Mucosa of stomach (tissue), 1 donor: ENCODE data around the gene HSD11B2.
"Not testable (repeated sequence)": the region's sequence is repeated elsewhere in the genome, so short reads cannot be mapped to it uniquely, and the experiment has no call there.

Experiments
- H3K27me3 ChIP-seq: one replicate; pipeline ENCODE4 v1.7.0; 2013; ENCODE audit warnings: mild to moderate bottlenecking, low read length; ENCODE audit not compliant: control insufficient read depth, insufficient read depth
- H3K36me3 ChIP-seq: one replicate; pipeline ENCODE4 v1.7.0; 2013; ENCODE audit warnings: low read length; ENCODE audit not compliant: control insufficient read depth, insufficient read depth
- H3K4me1 ChIP-seq: one replicate; pipeline ENCODE4 v1.7.0; 2013; ENCODE audit warnings: mild to moderate bottlenecking, low read length; ENCODE audit not compliant: control insufficient read depth, insufficient read depth
- H3K4me3 ChIP-seq: one replicate; pipeline ENCODE4 v1.7.0; 2013; ENCODE audit warnings: low read length
- H3K9ac ChIP-seq: one replicate; pipeline ENCODE4 v1.7.0; 2013; ENCODE audit warnings: mild to moderate bottlenecking, low read length, moderate library complexity
- H3K9me3 ChIP-seq: one replicate; pipeline ENCODE4 v1.7.0; 2013; ENCODE audit warnings: mild to moderate bottlenecking, low read length, moderate library complexity; ENCODE audit not compliant: control insufficient read depth
- donor health status: Pancreatic carcinoma.

HSD11B2 gene

GRCh38 chr16:67409631-67410030 is 21.3 kb upstream of the HSD11B2 start:
- H3K4me1 ChIP-seq, result peaks cover 24% of the 10 kb centered on the region
- H3K27me3 ChIP-seq, result no peaks in the 10 kb centered on the region
- H3K4me3 ChIP-seq, result no peak overlapping the region
- no peaks in the 10 kb centered on the region for H3K9me3 ChIP-seq
- no peak overlapping the region for H3K9ac ChIP-seq
- no peaks in the 10 kb centered on the region for H3K36me3 ChIP-seq

- Histone ChIP-seq H3K36me3 (no peaks in the 10 kb centered on the region), H3K9me3 (no peaks in the 10 kb centered on the region), H3K4me1 (peaks cover 10% of the 10 kb centered on the region), H3K9ac (no peak overlapping the region), H3K4me3 (no peak overlapping the region), H3K27me3 (no peaks in the 10 kb centered on the region)
Observed at GRCh38 chr16:67411339-67411738, 19.6 kb upstream of the HSD11B2 start.

DNA sequence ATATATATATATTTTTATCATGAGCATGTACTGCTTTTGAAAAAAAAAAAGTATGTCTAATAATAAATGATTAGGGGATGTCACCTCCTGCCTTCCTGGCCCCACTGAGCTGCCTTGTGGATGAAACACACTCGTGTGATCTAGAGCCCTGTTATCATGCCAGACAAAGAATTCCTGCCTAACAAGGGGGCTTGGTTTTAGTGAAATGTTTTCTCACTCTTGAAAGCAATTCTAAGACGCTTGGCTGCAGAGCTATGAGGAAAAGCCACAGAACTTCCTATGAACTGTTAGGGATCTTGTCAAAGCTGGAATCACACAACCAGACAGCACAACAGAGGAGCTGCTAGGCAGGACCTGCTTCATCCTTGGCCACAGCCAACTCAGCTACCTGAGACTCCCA is 18.6 kb upstream of the HSD11B2 start:
- Histone ChIP-seq H3K27me3 (no peaks in the 10 kb centered on the region), H3K9ac (no peak overlapping the region), H3K4me3 (no peak overlapping the region), H3K36me3 (no peaks in the 10 kb centered on the region), H3K9me3 (no peaks in the 10 kb centered on the region), H3K4me1 (peaks cover 10% of the 10 kb centered on the region)

DNA sequence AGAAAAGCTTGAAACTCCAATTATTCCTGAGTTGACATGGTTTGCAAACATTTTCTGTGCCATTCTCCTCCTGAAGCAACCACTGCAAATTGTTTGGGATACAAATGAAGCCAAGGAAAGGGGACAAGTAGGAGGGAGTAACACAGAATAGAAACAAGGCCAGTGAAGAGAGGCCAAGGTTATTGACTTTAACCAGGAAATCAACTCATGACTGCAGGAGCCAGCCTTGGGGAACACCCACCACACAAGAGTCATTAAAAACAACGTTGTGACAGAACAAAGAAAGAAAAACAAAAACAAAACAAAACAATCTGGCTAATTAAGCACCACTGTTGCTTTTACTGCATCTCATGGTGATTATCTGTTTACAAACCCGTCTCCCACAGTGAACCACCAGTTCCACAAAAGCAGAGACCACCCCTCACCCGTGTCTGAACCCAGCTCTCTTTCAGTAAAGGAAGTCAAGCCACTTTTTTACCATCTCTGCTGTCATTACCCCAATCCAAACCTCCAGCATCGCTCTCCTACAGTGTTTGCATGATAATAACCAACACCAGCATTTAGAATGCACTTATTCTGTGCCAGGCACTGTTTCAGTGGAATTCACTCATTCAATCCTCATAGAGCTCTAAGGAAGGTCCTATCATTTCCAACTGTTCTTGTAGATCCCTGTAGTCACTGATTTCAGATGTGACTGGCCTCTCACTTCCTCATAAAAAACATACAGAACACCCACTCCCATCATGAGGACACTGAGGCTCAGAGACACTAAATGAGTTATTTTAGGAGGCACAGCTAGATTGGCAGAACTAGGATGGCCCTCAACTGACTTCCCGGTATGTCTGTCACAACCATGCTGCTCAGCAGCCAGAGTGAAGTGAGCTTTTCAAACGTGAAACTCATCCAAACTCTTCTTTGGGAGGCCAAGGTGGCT is 16.7 kb upstream of the HSD11B2 start:
- Histone ChIP-seq H3K4me3 (no peak overlapping the region), H3K9ac (no peak overlapping the region), H3K4me1 (peaks cover 10% of the 10 kb centered on the region), H3K27me3 (no peaks in the 10 kb centered on the region), H3K9me3 (no peaks in the 10 kb centered on the region), H3K36me3 (no peaks in the 10 kb centered on the region)

GRCh38 chr16:67415421-67415820 is 15.5 kb upstream of the HSD11B2 start:
- H3K4me1 ChIP-seq, H3K27me3 ChIP-seq, H3K9me3 ChIP-seq, H3K36me3 ChIP-seq, H3K4me3 ChIP-seq: not testable (repeated sequence)
- H3K9ac ChIP-seq, result peak overlapping the region; percentile 81

GRCh38 chr16:67415872-67416793 is 14.8 kb upstream of the HSD11B2 start, which contains the start of gene ZDHHC1:
Gene ZDHHC1, minus strand, starts transcription at chr16:67416477. Its CDS starts 8,702 bp downstream, at chr16:67407775.
- peak within 1 kb of the TSS; percentile 81 for H3K4me3 ChIP-seq
- no peaks in the 10 kb centered on the region for H3K36me3 ChIP-seq
- peak within 1 kb of the TSS; percentile 81 for H3K9ac ChIP-seq
- no peaks in the 10 kb centered on the region for H3K27me3 ChIP-seq
- peaks cover 10% of the 10 kb centered on the region for H3K4me1 ChIP-seq
- no peaks in the 10 kb centered on the region for H3K9me3 ChIP-seq

DNA sequence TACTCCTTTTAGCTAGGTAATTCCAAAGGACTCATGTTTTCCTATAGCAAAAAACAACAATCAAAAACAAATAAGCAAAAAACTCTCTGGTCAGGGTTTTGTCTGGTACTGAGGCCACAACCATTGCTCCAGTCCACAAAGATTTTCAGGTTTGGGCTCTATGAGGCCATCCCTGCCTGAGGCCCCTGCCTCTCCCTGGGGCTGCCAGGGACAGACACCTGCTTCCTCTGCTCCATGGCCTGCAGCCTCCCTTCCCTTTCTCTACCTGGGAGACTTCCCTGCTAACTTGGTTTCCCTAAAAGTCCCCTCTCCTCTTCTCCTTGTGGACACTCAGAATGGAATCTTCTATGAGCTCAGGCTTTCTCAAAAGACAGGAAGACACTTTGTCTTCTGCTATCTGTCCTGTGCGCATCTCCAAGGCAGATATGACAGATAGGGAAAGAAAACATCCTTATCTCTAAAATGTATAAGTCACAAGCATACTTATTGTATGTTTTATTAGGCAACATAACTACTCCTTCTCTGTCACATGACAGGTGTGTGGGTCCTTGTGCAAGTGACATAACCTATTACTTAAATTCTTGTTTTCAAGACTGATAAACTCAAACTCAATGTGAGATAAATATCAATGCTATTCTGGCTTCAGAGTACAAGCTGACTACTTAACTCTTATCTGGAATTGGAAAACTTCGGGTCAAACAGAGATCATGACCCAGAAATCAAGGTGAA is 13.4 kb upstream of the HSD11B2 start:
- H3K27me3 ChIP-seq, result no peaks in the 10 kb centered on the region
- H3K4me3 ChIP-seq, result no peak overlapping the region
- peaks cover 10% of the 10 kb centered on the region for H3K4me1 ChIP-seq
- H3K9me3 ChIP-seq, result no peaks in the 10 kb centered on the region
- no peaks in the 10 kb centered on the region for H3K36me3 ChIP-seq
- no peak overlapping the region for H3K9ac ChIP-seq

DNA sequence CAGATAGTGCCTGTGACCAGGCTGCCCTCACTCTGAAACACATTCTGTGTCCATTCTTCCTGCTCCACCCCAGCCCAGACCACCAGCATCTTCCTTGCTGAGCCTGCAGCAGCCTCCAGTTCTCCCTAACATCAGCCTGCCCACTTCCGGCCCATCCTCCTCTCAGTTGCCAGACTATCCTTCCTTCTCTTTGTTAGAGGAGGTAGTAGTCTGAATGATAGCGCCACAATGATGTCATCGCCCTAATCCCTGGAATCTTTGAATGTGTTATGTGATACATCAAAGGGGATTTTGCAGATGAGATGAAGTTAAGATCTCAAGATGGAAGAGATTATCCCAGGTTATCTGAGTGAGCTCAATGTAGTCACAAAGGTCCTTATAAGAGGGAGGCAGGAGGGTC is 11.4 kb upstream of the HSD11B2 start:
- Histone ChIP-seq H3K4me3 (no peak overlapping the region), H3K9ac (no peak overlapping the region), H3K27me3 (peaks cover 3% of the 10 kb centered on the region), H3K4me1 (peaks cover 2% of the 10 kb centered on the region), H3K9me3 (no peaks in the 10 kb centered on the region), H3K36me3 (no peaks in the 10 kb centered on the region)

DNA sequence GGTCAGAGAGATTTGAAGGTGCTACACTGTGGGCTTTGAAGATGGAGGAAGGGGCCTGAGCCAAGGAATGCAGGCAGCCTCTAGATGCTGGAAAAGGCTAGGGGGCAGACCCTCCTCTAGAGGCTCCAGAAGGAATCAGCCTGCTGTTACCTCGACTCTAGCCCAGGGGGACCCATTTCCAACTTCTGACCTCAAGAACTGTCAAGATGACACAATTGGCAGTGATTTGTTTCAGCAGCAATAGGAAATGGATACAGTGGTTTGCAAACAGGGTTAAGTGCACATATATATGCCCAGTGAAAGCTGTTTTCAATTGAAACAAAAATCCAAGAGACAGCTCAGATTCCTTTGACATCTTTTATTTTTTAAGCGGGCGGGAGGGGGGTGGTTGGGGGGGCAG is 11.0 kb upstream of the HSD11B2 start:
- H3K27me3 ChIP-seq, result peaks cover 3% of the 10 kb centered on the region
- no peak overlapping the region for H3K4me3 ChIP-seq
- H3K9me3 ChIP-seq, result no peaks in the 10 kb centered on the region
- no peaks in the 10 kb centered on the region for H3K36me3 ChIP-seq
- no peaks in the 10 kb centered on the region for H3K4me1 ChIP-seq
- H3K9ac ChIP-seq, result no peak overlapping the region

DNA sequence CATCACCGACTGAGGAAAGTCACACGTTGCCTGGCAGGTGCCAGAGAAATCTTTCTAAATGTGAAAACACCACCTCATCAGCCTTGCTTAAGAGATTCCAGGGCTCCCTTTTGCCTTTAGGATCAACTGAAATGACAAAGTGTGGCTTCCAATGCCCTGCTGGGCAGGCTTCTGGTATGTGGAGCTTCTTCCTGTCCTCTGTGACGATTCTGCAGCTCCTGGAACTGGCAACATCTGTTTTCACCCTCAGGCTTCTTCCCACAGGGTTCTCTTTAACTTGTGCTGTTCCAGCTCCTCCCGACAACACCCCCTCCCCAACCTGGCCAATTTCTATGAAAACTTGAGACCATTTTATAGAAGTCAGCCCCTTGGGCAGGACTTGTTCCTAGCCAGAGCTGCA is 9.9 kb upstream of the HSD11B2 start:
- H3K9ac ChIP-seq, result no peak overlapping the region
- no peaks in the 10 kb centered on the region for H3K9me3 ChIP-seq
- no peaks in the 10 kb centered on the region for H3K36me3 ChIP-seq
- no peak overlapping the region for H3K4me3 ChIP-seq
- H3K4me1 ChIP-seq, result no peaks in the 10 kb centered on the region
- H3K27me3 ChIP-seq, result peaks cover 7% of the 10 kb centered on the region

GRCh38 chr16:67423015-67423414 is 7.9 kb upstream of the HSD11B2 start:
- Histone ChIP-seq H3K36me3 (no peaks in the 10 kb centered on the region), H3K4me3 (no peak overlapping the region), H3K9me3 (no peaks in the 10 kb centered on the region), H3K27me3 (peaks cover 7% of the 10 kb centered on the region), H3K4me1 (peaks cover 3% of the 10 kb centered on the region), H3K9ac (no peak overlapping the region)
